ENCODE data around the gene EPOP.
A peak's percentile ranks its signal among the peaks of the same experiment; 100 is the strongest.

Gene EPOP

DNA sequence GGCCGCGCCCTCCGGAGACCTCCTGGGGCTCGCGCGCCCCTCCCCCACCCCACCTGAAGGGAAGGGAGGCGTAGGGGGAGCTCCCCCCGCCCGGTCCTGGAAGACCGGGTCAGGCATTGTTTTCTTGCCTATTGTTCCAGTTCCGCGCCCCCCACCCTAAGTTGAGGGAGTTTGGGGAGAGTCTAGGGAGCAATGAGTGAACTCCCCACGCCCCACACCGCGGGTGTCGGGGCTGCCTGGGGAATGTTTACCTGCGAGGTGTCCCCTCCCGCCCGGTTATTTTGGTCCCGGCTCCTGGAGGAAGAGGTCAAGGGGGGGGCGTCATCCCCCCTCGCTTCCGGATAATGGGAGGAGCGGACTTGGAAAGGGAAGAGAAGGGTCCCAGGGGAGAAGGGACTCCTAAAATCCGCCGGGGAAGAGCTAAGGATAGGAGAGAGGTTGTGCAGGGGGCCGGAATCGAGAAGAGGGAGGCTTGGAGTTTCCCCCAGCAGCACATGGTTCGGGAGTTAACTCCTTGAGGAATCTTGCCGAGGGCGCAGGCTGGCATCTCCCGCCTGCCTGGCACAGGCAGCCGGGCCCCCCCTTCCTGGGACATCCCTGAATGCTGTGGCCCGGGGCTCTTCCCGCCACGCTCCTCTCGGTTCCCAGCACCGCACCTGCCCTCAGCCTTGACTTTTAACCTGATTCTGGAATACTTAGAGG, 31.2 kb upstream of the EPOP start:
- DNase-seq (ENCODE audit: low read depth in 2 of 2), result no peak

DNA sequence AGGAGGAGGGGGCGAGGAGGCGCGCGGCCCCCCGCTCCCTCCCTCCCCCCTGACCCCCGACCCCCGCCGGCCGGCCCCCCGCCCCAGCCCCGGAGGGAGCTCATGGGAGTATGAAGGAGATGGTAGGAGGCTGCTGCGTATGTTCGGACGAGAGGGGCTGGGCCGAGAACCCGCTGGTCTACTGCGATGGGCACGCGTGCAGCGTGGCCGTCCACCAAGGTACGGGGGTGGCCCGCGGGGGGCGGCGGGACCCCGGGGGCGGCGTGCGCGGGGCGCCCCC, 30.7 kb upstream of the EPOP start:
- DNase-seq (ENCODE audit: low read depth in 2 of 2), result no peak

DNA sequence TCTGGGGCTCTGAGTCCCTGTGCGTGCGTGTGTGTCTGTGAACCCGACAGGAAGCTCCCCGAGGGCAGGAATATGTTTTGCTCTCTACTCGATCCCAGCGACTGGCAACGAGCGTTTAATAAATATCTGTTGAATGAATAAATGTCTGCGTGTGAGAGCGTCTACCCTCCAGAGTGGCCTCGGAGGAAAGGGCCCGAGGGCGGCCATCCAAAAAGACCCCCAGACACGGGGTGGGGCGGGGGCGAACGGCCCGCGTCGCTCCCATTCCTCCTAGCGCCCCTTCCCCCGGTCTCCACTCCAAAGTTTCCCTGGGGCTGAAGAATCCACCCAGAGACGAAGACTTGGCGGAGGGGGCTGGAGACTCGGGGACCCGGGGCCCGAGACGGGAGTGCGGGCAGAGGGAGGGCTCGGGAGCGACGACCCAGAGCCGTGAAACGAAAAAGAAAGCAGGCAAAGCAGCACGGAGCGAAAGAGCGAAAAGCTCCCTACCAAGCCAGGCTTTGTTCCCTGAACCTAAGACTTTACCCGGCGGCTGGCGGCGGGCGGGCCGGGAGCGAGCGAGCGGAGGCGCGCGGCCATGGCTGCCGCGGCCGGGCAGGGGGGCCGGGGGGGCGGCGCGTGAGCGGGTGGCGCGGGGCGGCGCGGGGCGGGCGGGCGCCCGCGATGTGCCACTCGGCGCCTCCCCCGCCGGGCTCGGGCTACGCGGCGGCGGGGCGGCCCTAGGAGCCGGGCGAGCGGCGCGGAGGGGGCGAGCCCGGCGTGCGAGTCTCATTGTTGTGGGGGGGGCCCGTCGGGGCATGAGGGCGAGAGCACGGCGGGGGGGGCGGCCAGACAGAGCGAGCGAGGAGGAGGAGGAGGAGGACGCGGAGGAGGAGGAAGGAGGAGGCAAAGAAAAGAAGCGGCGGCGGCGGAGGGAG, 30.1 kb upstream of the EPOP start, which contains the start of gene MLLT6:
MLLT6 (plus strand) TSS at position 668 of the 917 bp plus-strand sequence. CDS start 360 bp downstream, outside the sequence.
- peak; percentile 43 to 71 for DNase-seq (ENCODE audit: low read depth in 2 of 2)

DNA sequence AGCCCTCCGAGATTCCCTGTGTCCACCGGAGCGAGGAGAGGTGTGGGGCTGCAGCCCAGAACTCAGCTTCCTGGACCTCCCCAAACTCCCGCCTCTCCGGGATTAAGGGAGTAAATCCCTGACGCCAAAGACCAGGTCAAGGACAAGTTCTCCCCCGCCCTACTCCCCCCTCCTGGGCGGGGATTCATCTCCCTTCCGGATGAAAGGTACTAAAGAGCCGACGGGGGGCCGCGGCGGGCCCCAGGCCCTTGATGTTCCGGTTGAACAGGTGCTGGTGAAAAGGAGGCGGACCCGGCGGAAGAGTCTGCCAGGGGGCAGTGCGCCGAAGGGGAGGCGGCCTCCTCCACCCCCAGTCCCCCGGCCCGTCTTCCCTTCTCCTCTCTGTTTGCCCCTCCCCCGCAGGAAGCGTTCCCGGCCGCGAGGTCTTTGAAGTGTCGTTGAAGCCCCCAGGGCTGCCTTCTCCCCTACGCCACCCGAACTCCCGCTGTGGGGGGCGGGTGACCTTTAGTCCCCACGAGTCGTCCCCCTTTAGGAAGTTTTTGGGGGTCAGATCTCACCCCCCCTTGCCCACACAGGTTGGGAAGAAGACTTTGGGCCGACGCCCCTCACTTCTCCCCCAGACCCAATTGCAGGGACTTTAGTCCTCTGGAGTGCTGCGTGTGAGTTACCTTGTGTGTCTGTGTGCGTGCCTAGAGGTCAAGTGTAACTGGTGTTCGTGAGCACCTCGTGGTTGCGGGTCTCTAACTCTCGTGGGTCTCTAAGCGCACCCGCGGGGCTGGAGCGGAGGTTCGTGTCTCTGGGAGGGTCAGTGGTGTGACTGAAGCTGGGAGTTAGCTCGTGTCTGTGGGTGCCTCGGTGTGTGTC, 29.2 kb upstream of the EPOP start:
- DNase-seq (ENCODE audit: low read depth in 2 of 2), result peak; percentile 79 to 84

DNA sequence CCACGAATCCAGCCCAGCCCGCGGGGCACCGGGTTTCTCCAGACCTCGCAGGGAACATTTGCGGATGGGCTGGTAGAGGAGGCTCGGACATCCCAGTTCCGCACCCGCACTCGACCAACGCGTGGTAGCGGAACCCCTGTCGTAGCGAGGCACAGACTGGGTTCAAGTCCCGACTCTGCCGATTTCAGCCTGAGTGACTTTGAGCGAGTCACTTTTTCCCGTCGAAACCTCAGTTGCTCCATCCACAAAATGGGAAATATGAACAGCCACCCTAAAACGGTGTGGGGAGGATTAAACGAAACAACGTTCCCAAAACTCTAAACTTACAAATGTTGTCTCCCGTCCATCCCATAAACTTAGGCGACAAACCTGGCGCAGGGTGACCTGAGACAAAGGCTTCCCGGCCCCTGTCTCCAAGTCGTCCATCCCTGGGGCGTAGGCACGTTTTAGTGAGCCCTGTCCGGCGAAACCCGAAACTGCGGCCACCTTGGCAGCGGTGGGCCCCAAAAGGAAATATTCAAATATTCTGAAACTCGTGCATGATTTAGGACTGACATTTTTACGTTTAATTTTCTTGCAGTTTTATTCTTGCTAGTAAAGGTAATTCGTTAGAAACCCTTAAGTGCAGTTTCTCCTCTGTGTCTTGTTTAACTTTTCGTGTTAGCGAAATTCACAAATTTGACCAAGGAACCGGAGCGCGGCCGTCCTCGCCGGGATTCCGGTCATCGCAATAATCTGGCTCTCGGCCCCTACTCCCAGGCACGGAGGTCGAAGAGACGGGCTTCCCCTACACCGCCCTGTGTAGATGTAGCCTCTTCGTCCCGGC, 28.4 kb upstream of the EPOP start:
- DNase-seq (ENCODE audit: low read depth in 2 of 2), result no peak

DNA sequence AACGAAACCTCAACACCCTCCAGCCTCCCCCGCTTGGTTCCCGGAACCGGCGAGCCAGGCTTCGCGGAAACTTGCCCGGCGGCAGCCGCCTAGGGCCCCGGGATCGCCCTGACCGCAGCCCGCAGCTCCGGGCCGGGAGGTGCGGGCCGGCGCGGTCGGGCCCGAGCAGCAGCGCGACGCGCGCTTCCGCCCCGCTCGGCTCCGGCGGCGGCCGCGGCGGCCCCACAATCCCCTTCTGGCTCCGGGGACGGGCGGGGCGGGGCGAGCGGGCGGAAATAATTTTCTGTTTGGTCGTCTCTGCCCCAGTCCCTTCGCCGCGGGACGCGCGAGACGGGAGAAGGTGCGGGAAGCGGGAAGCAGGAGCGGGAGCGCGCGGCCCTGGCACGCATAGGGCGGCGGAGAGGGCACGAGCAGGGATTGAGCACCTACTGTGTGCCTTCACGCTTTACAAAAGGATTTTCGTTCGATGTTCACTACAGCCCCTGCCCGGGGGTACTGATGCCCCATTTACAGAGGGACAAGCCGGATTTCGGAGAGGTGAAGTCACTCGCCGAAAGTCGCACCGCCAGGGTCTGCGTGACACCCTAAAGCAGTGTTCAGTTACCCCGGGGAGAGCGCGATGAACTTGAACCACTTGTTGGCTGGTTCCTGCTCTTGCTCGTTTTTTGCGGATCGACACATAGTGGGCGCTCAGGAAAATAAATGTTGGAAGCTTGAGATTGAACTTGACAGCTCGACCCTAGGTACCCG, 27.6 kb upstream of the EPOP start:
- DNase-seq (ENCODE audit: low read depth in 2 of 2), result peak; percentile 67 to 79

DNA sequence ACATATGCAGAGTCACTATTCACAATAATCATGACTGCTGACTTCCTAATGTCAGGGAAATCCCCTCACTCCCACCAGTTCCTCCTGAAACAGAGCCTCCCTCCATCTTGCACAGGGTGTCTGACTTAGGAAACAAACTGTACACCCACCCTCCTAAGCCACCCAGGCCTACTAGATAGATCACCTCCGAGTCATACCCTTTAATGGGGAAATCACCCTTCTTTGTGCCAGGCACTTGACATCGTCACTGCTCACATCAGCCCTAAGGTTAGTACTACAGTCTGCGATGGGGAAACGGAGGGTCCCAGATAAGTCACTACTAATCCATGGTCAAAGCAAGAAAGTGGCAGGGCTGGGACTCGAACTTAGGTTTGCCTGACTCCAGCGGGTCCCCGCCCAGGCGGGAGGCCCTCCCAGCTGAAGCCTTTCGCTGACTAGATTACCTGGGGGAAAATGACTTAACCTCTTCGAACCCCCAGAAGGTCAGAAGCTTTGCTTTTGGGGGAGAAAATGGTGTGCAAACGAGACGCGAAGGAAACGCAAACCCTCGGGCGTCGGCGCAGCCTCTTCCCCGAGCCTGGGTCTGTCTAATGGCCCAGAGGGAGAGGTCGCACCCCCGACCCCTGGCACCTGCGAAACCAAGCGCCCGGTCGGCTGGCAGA, 26.9 kb upstream of the EPOP start:
- DNase-seq (ENCODE audit: low read depth in 2 of 2), result peak; percentile 66 to 83

DNA sequence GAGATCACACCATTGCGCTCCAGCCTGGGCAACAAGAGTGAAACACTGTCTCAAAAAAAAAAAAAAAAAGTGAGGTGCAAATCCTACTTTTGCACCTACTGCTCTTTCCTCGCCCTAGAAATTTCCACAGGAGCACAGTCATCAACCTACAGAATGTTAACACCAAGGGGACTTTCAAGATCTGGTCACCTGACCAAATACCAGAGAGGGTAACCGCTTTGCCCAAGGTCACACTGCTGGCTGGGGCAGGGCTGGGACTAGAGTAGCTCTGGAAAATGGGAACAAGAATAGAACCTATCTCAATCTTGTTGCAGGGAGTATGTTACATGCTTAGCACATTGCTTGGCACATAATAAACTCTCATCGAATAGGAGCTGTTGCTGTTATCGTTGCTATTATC, 24.0 kb upstream of the EPOP start:
- no peak for DNase-seq (ENCODE audit: low read depth in 2 of 2)

DNA sequence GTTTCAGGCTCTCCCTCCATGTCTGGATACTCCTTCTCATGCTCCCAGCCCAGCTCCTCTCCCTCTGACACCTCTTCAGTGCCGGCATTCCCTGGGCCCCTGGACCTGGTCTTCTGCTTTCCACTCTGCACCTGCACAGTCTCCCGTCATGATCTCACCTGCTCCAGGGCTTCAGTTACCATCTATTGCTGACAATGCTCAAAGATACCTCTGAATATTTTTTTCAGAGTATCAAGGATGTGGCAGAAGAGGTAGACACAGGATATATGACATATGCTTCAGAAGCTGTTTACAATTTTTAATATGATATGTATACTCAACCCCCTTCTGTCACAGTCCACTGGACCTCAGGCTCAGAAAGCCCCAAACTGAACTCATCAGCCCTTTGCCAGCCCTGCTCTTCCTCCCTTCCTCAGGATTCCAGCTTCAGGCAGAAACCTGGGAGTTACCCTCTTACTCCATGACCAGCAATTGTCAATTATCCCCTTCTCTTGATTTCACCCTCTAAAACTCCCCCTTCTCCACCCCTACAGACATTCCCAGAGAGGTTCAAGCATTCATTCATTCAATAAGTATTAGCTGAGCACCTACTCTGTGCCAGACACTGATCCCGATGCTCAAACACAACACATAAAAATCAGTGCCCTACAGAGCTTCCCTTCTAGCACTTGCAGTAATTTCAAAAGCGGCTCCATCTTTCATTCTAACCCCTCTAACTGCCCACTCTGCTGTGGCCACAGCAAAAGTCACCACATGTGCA, 22.5 kb upstream of the EPOP start:
- no peak for DNase-seq (ENCODE audit: low read depth in 2 of 2)

DNA sequence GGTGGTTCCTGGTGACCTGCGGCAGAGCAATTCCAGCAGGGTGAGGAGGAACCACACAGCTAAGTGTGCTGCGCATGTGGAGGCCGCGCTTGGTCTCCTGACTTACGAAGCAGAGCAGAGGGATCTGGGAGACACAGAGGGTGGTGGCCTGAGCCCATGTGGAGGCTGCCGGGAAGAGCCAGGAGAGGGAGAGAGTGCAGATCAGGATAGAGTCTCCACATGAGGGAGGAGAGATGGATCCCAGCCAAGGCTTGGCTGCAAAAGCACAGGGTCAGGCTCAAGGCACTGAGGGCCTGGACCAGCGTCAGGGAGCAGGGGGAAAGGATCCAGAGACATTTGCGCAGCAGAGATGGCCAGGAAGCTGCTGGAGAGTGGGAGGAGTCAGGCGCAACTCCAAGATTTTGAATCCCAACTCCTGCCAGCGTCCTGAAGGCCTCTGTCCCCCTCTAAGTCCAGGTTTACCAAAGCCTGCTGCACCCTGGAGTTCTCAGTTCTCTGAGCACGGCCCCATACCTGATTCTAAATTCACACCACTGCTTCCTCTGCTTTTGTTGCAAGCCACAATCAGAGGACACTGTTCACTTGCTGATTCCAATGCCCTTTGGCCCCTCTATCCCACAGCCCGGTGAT, 19.1 kb upstream of the EPOP start:
- DNase-seq (ENCODE audit: low read depth in 2 of 2), result no peak

DNA sequence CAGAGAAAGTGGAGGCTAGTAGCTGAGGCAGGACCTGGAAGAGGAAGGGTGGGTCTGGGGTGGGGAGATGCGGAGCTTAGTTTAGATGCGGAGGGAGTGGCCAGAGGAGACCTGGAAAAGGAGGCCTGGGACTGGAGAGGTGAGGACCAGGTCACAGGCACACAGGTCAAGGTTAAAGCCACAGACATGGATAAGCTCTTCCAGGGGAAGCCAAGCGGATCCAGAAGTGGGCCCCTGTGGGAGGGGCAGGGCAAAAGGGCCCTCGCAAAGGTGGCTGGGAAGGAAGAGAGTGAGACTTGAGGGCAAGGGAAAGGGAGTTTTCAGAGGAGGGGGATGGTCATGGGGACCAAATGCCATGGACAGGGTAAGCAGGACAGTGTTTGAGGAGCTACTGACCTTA, 16.4 kb upstream of the EPOP start:
- no peak for DNase-seq (ENCODE audit: low read depth in 2 of 2)

DNA sequence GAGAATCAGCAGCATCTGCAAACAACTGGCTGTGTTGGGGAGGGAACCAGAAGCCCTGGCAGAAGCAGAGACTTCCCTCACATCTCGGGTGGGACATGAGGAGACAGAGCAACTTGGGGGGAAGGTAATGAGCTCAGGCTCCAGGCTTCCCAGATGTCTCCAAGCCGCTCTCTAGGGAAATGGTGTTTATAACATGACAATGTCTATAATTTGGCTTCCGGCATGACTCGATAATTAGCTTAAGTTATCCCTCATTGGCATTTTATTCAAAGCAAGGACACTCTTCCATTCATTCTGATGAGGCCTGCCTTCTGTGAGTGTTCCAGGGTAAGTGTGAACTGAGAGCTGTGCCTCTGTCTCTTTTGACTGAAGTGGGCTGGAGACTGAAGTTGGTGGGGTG, 15.6 kb upstream of the EPOP start:
- DNase-seq (ENCODE audit: low read depth in 2 of 2), result no peak

DNA sequence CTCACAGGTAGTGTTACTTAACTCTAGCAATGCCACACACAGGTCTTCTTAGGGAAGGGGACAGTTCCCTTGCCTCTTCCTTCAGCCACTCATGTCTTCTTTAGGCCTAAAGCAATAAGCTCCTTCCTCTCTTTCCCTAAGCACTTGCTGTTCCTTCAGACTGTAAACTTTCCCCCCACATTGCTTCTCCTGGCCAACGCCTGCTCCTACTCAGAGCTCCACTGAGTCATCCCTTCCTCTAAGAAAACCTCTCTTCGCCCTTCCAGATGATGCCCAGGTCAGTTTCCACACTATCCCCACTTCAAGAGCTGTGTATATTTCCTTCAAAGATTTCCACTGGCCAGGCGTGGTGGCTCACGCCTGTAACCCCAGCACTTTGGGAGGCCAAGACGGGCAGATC, 12.5 kb upstream of the EPOP start:
- no peak for DNase-seq (ENCODE audit: low read depth in 2 of 2)

DNA sequence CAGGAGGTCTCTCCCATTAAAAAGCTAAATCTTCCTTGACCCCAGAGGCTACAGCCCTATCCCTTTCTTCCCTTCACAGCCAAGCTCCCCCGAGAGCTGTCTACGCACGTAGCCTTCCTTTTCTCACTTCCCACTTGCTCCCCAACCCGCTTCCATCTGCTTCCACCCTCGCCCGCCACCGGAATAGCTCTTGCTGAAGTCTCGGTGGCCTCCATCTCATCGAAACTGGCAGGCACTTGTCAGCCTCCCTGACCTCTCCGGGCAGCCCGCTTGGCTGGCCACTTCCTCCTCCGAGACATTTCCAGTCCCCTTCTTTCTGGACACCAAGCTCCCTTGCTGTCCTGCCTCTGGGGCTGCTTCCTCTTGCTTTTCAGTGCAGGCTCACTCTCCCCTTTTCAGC, 10.7 kb upstream of the EPOP start:
- no peak for DNase-seq (ENCODE audit: low read depth in 2 of 2)

DNA sequence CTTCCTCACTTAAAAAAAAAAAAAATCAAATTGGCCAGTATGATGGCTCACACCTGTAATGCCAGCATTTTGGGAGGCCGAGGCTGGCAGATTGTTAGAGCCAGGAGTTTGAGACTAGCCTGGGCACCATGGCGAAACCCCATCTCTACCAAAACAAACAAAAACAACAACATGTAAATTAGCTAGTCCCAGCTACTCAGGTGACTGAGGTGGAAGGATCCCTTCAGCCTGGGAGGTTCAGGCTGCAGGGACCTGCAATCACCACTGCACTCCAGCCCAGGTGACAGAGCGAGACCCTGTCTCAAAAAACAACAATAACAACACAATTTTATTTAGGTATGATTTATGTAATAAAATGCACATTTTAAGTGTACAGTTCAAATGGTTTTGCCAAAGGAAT, 6.3 kb upstream of the EPOP start:
- no peak for DNase-seq (ENCODE audit: low read depth in 2 of 2)

DNA sequence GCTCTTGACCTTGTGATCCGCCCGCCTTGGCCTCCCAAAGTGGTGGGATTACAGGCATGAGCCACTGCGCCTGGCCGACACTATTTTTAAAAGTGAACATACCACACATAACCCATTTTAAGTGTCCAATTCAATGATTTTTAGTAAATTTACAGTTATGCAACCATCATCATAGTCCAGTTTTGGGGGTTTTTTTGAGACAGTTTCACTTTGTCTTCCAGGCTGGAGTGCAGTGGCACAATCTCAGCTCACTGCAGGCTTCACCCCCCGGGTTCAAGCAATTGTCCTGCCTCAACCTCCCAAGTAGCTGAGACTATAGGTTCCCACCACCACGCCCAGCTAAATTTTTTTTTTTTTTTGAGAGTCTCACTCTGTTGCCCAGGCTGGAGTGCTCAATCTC, 3.1 kb upstream of the EPOP start:
- no peak for DNase-seq (ENCODE audit: low read depth in 2 of 2)

DNA sequence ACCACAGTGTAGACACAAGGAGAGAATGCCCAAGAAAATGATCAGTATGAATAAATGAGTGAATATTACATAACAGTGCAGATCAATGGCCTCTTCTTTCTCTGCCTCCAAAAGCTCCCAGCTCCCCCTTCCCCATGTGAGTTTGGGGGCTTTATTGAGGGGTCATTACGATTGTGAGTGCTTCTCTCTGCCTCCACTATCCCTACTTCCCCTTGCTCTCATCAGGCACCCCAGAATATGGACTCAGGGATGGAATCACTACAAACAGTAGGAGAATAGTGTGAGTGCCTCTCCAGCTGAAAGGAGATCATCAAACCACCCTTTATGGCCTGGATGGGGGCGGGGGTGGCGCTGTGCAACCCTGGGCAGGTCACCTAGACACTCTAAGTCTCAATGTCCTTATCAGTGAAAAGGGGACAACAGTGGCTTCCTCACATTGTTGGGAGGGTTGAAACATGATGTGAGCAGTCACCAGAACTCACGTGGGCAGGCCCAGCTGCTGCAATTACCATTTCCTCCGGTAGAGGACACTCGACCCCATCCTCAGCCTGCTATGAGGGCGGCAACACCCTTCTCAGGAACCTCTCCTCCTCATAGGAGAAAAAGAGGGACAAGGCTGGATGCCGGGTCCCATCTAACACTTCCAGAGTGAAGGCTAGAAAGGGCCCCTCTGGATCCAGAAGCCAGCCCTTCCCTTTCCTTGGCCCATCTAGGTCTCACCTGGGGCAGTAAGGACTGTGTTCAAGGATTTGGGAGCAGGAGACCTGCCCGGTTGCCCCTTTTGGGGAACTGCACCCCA, 2.1 kb upstream of the EPOP start:
- peak; percentile 69 to 79 for DNase-seq (ENCODE audit: low read depth in 2 of 2)
